ENCODE results near the gene CCDC50. TPM values are rescaled to one million over a fixed set of nuclear protein-coding genes. Genes with fewer than 3 reads are reported as not detected.

Gene CCDC50
- total and polyA plus RNA-seq, 2 of the 8 experiments (the other 6 are each of a cell fraction or from before 2014, with no cell fraction given) = 7.3 to 19.2 TPM

DNA sequence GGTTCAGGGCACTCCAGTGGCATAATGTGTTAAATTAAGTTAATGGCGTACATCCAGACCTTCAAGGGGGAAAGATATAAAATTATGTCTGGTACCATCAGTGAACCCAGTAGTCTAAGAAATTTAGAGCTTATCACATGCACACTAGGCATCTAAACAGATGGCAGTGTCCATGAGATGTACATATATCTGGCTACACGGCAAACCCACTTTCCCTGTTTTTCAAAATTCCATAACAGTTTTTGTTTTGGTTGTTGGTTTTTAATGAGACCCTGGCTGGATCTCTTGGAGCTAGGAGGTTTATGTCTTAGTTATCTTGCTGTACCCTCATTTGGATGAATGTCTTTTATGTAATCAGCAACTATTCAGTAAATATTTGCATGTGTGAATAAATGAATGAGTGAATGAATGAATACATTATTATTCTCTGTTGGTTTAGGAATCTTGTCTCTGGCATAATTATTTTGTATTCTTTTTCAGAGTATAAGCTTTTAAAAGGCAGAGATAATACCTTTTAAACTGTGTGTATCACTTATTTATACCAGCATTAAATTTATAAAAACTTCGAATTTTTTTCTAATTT is 4.2 kb downstream of the CCDC50 start:
- DNase-seq (ENCODE audit: low read depth in 1 of 2, low spot score in 2 of 2) = no peak
- Histone ChIP-seq H3K27ac (ENCODE audit: low read depth, low read length) (no peak overlapping the region), H3K27me3 (replicated peaks in 1 of 4; ENCODE audit: control insufficient read depth in 3 of 4, extremely low read depth in 1 of 4, insufficient read depth in 3 of 4, low read length in 3 of 4) (peaks cover 0 to 7% (median 5%) of the 10 kb centered on the region in 4 experiments; a peak in 5 of 7 replicates), H3K9me3 (ENCODE audit: insufficient read depth in 2 of 2, low read depth in 1 of 2, low read length in 1 of 2) (no peaks in the 10 kb centered on the region), H3K36me3 (ENCODE audit: control insufficient read depth in 2 of 4, insufficient read depth in 4 of 4, low read length in 3 of 4) (no peaks in the 10 kb centered on the region), H2BK5ac (ENCODE audit: low read depth, low read length) (no peak overlapping the region), H2BK20ac (ENCODE audit: low read length) (no peak overlapping the region), H3K79me1 (ENCODE audit: low read depth, low read length) (no peaks in the 10 kb centered on the region), H4K91ac (replicated peaks; ENCODE audit: insufficient read length, low read length) (no peak overlapping the region), H2AK5ac (ENCODE audit: low read depth, low read length) (no peak overlapping the region), H4K5ac (ENCODE audit: insufficient read length, low read depth, low read length) (no peak overlapping the region), H2BK15ac (ENCODE audit: low read length) (no peak overlapping the region), H3K4ac (replicated peaks; ENCODE audit: insufficient read length, low read depth, low read length) (no peak overlapping the region), H3K23me2 (ENCODE audit: low read depth, low read length) (peaks cover 5% of the 10 kb centered on the region; the same call in 1 of the 2 replicates), H3K4me2 (ENCODE audit: insufficient read depth in 1 of 2, low read depth in 2 of 2, low read length in 2 of 2) (no peak overlapping the region), H4K8ac (ENCODE audit: extremely low read depth, insufficient read depth, low read length) (no peak overlapping the region), H3K18ac (ENCODE audit: extremely low read depth, low read length) (no peak overlapping the region), H4K20me1 (replicated peaks in 1 of 2; ENCODE audit: control insufficient read depth in 1 of 2, insufficient read depth in 2 of 2, low read length in 2 of 2) (no peaks in the 10 kb centered on the region), H3K14ac (ENCODE audit: insufficient read length) (no peak overlapping the region), H3K4me1 (replicated peaks in 1 of 4; ENCODE audit: control insufficient read depth in 3 of 4, insufficient read depth in 4 of 4, low read length in 3 of 4) (peaks cover 0 to 10% (median 6%) of the 10 kb centered on the region in 4 experiments; a peak in 6 of 7 replicates), H2BK12ac (ENCODE audit: low read depth, low read length) (no peak overlapping the region), H2BK120ac (replicated peaks; ENCODE audit: low read depth, low read length) (no peak overlapping the region), H3K79me2 (ENCODE audit: control insufficient read depth in 1 of 2, insufficient read depth in 2 of 2, low read length in 2 of 2) (peaks cover 0 to 50% of the 10 kb centered on the region in 2 experiments; a peak in 2 of 4 replicates), H3K56ac (replicated peaks; ENCODE audit: insufficient read length, low read depth, low read length) (no peak overlapping the region), H2AFZ (ENCODE audit: low read length) (no peak overlapping the region), H3K9ac (replicated peaks in 1 of 4; ENCODE audit: extremely low read depth in 1 of 4, low read depth in 3 of 4, low read length in 3 of 4) (no peak overlapping the region), H3K4me3 (ENCODE audit: extremely low read depth in 1 of 4, insufficient read depth in 2 of 4, low read depth in 3 of 4, low read length in 4 of 4) (no peak overlapping the region), H3K23ac (ENCODE audit: insufficient read length) (no peak overlapping the region)
- ChIA-PET CTCF (ENCODE audit: partially characterized antibody) (interaction anchor here (0.6 to 0.7 kb wide), 3 partner anchors 23 to 780 kb away, joined by 3 read pairs; no protein-coding TSS in a partner anchor), POLR2A (ENCODE audit: partially characterized antibody) (no interaction called here)
- 91% methylated on average over 3 of the region's 3 CpGs; no CpG with 5 or more reads in 1 of the 2 experiments for WGBS, 2 experiments (ENCODE audit: extremely low coverage in 1 of 2, insufficient coverage in 1 of 2, insufficient read length in 1 of 2, insufficient replicate concordance in 2 of 2, low coverage in 1 of 2, low lambda C conversion rate in 2 of 2, missing lambda C conversion rate in 1 of 2)
- no peak for TF ChIP-seq KDM4A (IDR thresholded peaks at IDR 0.05; ENCODE audit: low read depth, low read length, severe bottlenecking)
- TF ChIP-seq, protein P1, sequence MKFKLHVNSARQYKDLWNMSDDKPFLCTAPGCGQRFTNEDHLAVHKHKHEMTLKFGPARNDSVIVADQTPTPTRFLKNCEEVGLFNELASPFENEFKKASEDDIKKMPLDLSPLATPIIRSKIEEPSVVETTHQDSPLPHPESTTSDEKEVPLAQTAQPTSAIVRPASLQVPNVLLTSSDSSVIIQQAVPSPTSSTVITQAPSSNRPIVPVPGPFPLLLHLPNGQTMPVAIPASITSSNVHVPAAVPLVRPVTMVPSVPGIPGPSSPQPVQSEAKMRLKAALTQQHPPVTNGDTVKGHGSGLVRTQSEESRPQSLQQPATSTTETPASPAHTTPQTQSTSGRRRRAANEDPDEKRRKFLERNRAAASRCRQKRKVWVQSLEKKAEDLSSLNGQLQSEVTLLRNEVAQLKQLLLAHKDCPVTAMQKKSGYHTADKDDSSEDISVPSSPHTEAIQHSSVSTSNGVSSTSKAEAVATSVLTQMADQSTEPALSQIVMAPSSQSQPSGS (IDR thresholded peaks at IDR 0.05; ENCODE audit: low read length) = no peak
- TF ChIP-seq CBX5 (IDR thresholded peaks at IDR 0.05; ENCODE audit: low read depth, low read length) = no peak
- no peak for FAIRE-seq

All from H1 (cell line).